ENCODE data around the gene CDK11A. TPM values are rescaled to one million over a fixed set of nuclear protein-coding genes. Genes with fewer than 3 reads are reported as not detected.

CDK11A gene
- polyA plus RNA-seq, 1 of the 3 experiments (the other 2 are of a cell fraction) = 24.0 TPM

- H3K4me1 ChIP-seq (ENCODE audit: control insufficient read depth in 1 of 2, insufficient read depth in 2 of 2, low read depth in 1 of 2, low read length in 1 of 2) = peaks cover 0 to 3% of the 10 kb centered on the region in 2 experiments; a peak in 1 of 4 replicates
- H3K9me2 ChIP-seq = no peaks in the 10 kb centered on the region
- TF ChIP-seq NFIC (IDR thresholded peaks at IDR 0.05; ENCODE audit: borderline replicate concordance) = no peak
- TF ChIP-seq FOSL2 (IDR thresholded peaks at IDR 0.05; ENCODE audit: borderline replicate concordance, low read depth) = no peak
- no peak for TF ChIP-seq JUND (IDR thresholded peaks at IDR 0.05)
- TF ChIP-seq ELF1 (IDR thresholded peaks at IDR 0.05) = no peak
- TF ChIP-seq FOXJ3 (CRISPR knock-in tag; IDR thresholded peaks at IDR 0.05) = no peak
- no peak for TF ChIP-seq RCOR1 (IDR thresholded peaks at IDR 0.05; ENCODE audit: low read length)
- no peak for TF ChIP-seq MEF2A (IDR thresholded peaks at IDR 0.05; ENCODE audit: borderline replicate concordance, low read depth)
- no peak for TF ChIP-seq YY1 (IDR thresholded peaks at IDR 0.05; ENCODE audit: low read depth)
- TF ChIP-seq NRF1 (IDR thresholded peaks at IDR 0.05; ENCODE audit: low read depth, low read length) = no peak
- no peak for TF ChIP-seq TEAD4 (IDR thresholded peaks at IDR 0.05; ENCODE audit: borderline replicate concordance, insufficient read depth)
- TF ChIP-seq ZBTB33 (IDR thresholded peaks at IDR 0.05; ENCODE audit: borderline replicate concordance, low read depth) = no peak
- ChIA-PET POLR2A (no interaction called here), CTCF (interaction anchor here (0.9 kb wide), 2 partner anchors 152 kb away, joined by 3 read pairs; no protein-coding TSS in a partner anchor)
- H3K9me3 ChIP-seq = no peaks in the 10 kb centered on the region
- H3K4me2 ChIP-seq = no peak overlapping the region
- H3K27me3 ChIP-seq (ENCODE audit: insufficient read depth) = no peaks in the 10 kb centered on the region
- no peak overlapping the region for H3K27ac ChIP-seq (ENCODE audit: low read depth in 2 of 2, low read length in 1 of 2)
- H4K20me1 ChIP-seq (ENCODE audit: insufficient read depth) = no peaks in the 10 kb centered on the region
- H3K36me3 ChIP-seq (replicated peaks in 1 of 2; ENCODE audit: control insufficient read depth in 1 of 2, insufficient read depth in 2 of 2, low read length in 1 of 2) = peaks cover 0 to 40% of the 10 kb centered on the region in 2 experiments
- H3F3A ChIP-seq (replicated peaks; ENCODE audit: insufficient read depth) = no peaks in the 10 kb centered on the region
- no peak overlapping the region for H2AFZ ChIP-seq (ENCODE audit: low read depth)
- no peak overlapping the region for H3K9ac ChIP-seq
- WGBS (ENCODE audit: low lambda C conversion rate) = 92% methylated on average over 24 of the region's 49 CpGs
- no peak overlapping the region for H3K4me3 ChIP-seq (ENCODE audit: low read depth in 2 of 2, low read length in 1 of 2)
- DNase-seq = no peak
- no peaks in the 10 kb centered on the region for H3K79me2 ChIP-seq (ENCODE audit: insufficient read depth)
These were observed 30.1 kb upstream of the CDK11A start for GRCh38 chr1:1754051-1754815.

- TF ChIP-seq TAF1 (IDR thresholded peaks at IDR 0.05; ENCODE audit: borderline replicate concordance, low read depth, low read length) (no peak), RCOR1 (IDR thresholded peaks at IDR 0.05; ENCODE audit: low read length) (no peak), MAX (IDR thresholded peaks at IDR 0.05; ENCODE audit: low read depth) (no peak), ELF1 (IDR thresholded peaks at IDR 0.05) (no peak), MXI1 (IDR thresholded peaks at IDR 0.05; ENCODE audit: low read depth, low read length) (no peak), PBX3 (IDR thresholded peaks at IDR 0.05) (no peak), FOSL2 (IDR thresholded peaks at IDR 0.05; ENCODE audit: borderline replicate concordance, low read depth) (no peak), TEAD4 (IDR thresholded peaks at IDR 0.05; ENCODE audit: borderline replicate concordance, insufficient read depth) (no peak), GATA2 (CRISPR knock-in tag; IDR thresholded peaks at IDR 0.05) (no peak), JUND (IDR thresholded peaks at IDR 0.05) (no peak), RFX5 (IDR thresholded peaks at IDR 0.05; ENCODE audit: low read length) (no peak), EZH2phosphoT487 (IDR thresholded peaks at IDR 0.05; ENCODE audit: borderline replicate concordance, low read depth) (no peak), USF1 (IDR thresholded peaks at IDR 0.05; ENCODE audit: borderline replicate concordance, low read depth) (no peak), RXRA (IDR thresholded peaks at IDR 0.05; ENCODE audit: borderline replicate concordance, low read depth) (no peak)
- ChIA-PET CTCF (interaction anchor here (0.9 kb wide), 1 partner anchor 153 kb away, joined by 3 read pairs; no protein-coding TSS in a partner anchor), POLR2A (no interaction called here)
- no peak overlapping the region for H2AFZ ChIP-seq (ENCODE audit: low read depth)
- no peak overlapping the region for H3K4me3 ChIP-seq (ENCODE audit: low read depth in 2 of 2, low read length in 1 of 2)
- no peaks in the 10 kb centered on the region for H3K27me3 ChIP-seq (ENCODE audit: insufficient read depth)
- no peaks in the 10 kb centered on the region for H4K20me1 ChIP-seq (ENCODE audit: insufficient read depth)
- no peaks in the 10 kb centered on the region for H3F3A ChIP-seq (replicated peaks; ENCODE audit: insufficient read depth)
- no peaks in the 10 kb centered on the region for H3K9me3 ChIP-seq
- H3K9ac ChIP-seq = no peak overlapping the region
- 96% methylated on average over 12 of the region's 16 CpGs for WGBS (ENCODE audit: low lambda C conversion rate)
- no peak for DNase-seq
- H3K4me1 ChIP-seq (ENCODE audit: control insufficient read depth in 1 of 2, insufficient read depth in 2 of 2, low read depth in 1 of 2, low read length in 1 of 2) = no peaks in the 10 kb centered on the region
- H3K79me2 ChIP-seq (ENCODE audit: insufficient read depth) = no peaks in the 10 kb centered on the region
- no peaks in the 10 kb centered on the region for H3K9me2 ChIP-seq
- no peak overlapping the region; a peak in 1 of 4 replicates for H3K27ac ChIP-seq (ENCODE audit: low read depth in 2 of 2, low read length in 1 of 2)
- peaks cover 0 to 37% of the 10 kb centered on the region in 2 experiments for H3K36me3 ChIP-seq (replicated peaks in 1 of 2; ENCODE audit: control insufficient read depth in 1 of 2, insufficient read depth in 2 of 2, low read length in 1 of 2)
- no peak overlapping the region for H3K4me2 ChIP-seq
These were observed 29.4 kb upstream of the CDK11A start for GRCh38 chr1:1753607-1754005.

Measured in SK-N-SH (cell line).